Fibroblast of skin of scalp (primary cell): ENCODE measurements around the gene C7orf33. TPM values are rescaled to one million over a fixed set of nuclear protein-coding genes. Genes with fewer than 3 reads are reported as not detected.
A peak's percentile ranks its signal among the peaks of the same experiment; 100 is the strongest.
"Not testable (repeated sequence)": the region's sequence is repeated elsewhere in the genome, so short reads cannot be mapped to it uniquely, and the experiment has no call there.

Experiments
- DNase-seq: peaks from one replicate; pipeline ENCODE4 v3.0.0-alpha.2; 2013
- polyA plus RNA-seq, 2 experiments: library from polyadenylated mRNA; unstranded; fragments of 120-200 nt; gene quantifications; one replicate each; pipeline ENCODE4 v1.2.1, GENCODE V29; 2013; ENCODE audit not compliant: insufficient read length in 2 of 2

C7orf33 gene, protein sequence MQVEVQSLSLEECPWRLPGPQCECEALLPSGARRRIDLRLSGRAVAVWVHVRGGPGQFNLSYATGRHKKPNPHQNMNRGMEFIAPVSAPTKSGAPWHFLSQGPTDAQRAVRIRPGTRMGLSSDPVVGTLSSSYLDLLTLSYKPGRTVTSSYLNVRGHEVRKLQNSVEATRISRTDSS
- polyA plus RNA-seq (2013, experiment 1 of 2; ENCODE audit: insufficient read length), result not detected
- not detected for polyA plus RNA-seq (2013, experiment 2 of 2; ENCODE audit: insufficient read length)

DNA sequence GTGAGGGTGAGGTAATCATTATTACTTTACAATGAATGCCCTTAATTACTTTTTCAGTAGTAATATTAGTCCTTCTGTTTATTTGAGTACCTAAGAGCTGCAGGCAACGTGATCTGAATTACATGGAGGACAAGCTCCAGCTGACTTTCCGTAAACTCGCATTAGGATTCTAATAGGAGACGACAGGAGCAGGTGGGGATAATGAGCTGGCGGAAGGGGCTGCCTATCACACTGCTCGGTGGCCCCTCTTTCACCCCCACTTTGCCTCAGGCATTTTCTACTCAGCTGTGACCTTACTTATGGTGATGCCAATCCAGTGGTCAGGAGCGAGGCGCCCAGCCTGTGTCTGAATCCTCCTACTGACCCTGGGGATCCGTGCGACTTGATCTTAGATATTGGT is at the start of gene C7orf33:
TSS of gene C7orf33 (plus strand) at position 296 of the 400 bp plus-strand sequence. CDS start 160 bp downstream, outside the sequence.
- DNase-seq, result no peak

DNA sequence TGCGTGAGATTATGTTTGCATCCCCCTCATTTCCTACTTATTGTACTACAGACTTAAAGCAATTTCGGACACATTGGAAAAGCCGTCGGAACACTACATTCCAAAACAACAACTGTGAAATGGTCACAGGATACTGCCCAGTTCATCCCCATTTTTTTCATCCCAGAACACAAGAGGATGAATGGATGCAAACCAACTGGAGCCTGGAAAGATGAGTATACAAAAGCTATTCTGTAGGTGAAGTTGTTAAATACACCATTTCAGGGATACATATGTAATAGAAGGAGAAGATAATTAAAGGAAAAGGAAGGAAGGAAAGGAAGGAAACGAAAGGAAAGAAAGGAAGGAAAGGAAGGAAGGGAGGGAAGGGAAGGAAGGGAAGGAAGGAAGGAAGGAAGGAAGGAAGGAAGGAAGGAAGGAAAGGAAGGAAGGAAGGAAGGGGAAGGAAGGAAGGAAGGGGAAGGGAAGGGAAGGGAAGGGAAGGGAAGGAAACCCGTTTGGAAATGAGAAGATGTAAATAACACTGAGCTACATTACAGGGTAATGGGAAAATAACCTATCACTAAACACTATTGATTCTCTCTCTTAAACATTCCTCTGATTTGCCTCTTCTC is 48.6 kb upstream of the C7orf33 start:
- no peak for DNase-seq

DNA sequence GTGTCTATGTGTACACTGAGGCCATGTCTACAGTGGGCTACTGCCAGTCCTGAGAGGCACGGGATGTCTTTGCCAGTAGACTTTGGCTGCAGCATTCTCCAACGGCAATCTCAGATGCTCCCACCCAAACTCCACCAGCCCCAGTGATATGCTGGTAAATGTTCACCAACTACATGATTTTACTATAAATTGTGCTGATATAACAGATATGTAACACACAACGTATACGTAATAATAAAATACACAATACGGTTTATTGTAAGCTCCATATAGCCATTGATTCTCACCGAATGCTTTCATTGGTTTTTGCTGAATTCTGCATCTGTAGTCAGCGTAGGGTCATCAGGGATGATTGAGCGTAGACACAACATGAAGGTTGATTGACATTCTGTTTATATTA is 47.3 kb upstream of the C7orf33 start:
- DNase-seq, result no peak

DNA sequence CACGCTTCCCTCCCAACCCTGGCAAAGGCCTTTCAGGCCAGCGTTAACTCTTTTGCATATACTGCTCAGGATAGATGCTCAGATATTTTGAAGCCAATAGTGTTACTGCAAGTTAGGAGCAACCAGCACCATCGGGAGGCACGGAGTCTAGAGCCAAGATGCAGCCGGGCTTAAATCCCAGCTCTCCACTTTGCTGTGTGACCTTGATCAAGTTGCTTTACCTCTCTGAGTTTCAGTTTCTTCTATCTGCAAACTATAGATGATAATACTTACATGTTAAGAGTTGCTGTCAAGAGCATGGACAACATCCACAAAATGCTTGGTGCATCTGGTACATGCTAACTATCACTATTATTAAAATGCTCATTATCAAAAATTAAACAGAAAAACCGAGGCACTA is 45.4 kb upstream of the C7orf33 start:
- DNase-seq, result no peak

DNA sequence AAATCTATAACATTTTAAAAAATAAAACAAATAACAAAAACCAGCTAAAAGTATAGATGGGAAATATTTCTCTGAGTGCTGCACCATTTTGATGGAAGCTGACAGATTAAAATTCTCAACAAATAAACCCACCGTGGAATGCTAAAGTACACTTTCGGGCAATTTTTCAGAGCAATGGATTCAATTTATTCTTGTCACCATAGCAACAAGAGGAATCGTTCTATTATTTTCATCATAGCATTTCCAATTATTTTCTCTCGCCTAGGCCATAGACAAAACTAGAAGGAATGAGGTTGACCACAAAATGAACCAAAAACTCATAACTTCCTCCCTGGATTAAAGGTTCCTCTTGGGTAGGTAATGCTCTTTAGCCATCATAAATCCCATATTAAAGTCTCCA is 44.6 kb upstream of the C7orf33 start:
- DNase-seq, result no peak

DNA sequence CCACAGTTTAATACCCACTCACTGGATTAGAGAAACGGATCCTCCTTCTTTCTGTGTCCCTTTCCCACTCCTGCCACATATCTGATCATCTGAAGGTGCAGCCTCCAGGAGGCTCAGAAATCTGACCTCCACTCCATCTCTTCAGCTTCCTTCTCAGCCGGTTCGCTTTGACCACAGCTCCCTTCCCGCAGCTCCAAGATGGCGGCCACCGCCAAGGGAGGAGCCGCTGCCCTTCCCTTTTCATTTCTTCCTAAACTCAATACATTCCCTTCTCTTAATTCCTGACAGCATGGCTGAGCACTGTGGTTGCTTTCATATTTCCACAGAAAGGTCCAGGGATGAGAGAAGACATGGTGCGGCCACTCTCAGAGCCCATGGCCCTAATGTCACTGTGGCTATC is 43.7 kb upstream of the C7orf33 start:
- no peak for DNase-seq

DNA sequence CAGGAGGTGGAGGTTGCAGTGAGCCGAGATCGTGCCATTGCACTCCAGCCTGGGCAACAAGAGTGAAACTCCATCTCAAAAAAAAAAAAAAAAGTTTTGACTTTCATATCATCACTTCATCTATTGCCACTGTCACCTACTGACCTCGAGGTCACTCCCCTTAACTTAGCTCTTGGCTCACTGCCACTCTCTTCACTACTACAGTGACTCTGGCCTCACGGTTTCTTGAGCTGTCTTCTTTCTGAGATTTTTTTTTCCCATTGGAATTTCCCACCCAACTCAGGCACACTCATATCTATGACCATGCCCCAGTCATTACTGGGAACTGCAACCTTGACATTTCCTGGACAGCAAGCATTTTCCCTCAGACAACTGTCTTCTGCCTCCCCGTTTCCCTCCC is 42.6 kb upstream of the C7orf33 start:
- DNase-seq, result no peak

DNA sequence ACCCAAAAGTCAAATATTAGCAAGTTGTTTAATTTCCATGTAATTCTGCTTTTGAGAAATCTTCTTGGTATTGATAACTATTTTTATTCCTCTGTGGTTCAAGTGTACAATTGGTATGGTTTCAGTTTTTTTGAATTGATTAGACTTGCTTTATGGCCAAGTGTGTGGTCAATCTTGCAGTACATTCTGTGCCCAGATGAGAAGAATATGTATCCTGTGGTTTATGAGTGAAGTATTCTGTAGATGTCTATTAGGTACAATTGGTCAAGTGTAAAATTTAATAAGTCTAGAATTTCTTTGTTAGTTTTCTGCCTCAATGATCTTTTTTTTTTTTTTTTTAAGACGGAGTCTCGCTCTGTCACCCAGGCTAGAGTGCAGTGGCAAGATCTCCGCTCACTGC is 36.6 kb upstream of the C7orf33 start:
- no peak for DNase-seq

DNA sequence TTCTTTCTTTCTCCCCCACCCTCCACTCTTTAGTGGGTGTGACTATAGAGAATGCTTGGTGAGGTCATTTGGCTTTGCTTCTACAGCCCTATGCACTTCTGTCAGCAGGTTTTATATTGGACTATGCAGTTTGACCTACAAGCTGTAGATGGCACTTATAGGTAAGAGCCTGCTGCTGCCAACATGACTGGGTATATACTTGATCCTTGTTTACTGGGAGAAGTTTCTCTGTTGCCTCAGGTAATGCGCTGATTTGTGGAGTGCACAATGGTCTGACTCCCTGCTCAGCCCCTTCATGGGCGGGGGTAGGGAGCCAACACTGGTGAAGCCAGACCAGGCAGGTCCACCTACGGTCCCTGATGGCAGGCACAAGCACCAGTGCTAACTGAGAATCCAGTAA is 33.7 kb upstream of the C7orf33 start:
- no peak for DNase-seq

DNA sequence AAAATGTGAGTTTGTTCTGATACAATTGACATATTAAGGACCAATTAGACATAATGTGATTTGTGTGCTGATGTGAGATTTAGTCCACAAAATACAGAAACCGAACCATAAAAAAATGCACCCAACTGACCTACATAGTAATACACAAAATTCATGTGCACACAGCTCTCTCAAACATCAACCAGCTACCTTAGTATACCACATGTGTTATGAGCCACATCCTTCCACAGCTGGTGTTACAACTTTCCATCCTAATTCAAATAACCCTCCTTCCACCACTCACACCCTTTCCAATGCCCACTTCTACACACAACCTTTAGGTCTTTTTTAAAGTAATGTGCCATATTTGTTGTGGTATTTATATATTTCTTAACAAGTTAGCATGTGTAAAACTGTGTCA is 31.7 kb upstream of the C7orf33 start:
- DNase-seq, result no peak

DNA sequence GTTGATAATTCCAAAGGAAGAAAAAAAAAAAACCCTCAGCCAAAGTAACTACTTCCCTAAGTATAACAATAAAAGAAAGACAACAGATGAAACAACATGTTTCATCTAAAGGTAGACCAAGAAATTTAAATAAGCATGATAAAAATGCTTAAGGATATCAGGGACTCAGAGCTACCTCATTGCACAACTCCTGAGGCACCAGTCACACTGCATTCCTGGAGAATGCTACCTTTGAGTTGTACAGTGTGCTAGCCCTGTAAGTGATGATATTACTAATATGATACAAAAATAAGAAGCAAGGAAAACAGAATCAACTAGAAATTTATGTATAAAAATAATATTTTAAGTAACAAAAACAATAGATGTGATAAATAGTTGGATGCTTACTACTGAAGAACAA is 29.5 kb upstream of the C7orf33 start:
- no peak for DNase-seq

DNA sequence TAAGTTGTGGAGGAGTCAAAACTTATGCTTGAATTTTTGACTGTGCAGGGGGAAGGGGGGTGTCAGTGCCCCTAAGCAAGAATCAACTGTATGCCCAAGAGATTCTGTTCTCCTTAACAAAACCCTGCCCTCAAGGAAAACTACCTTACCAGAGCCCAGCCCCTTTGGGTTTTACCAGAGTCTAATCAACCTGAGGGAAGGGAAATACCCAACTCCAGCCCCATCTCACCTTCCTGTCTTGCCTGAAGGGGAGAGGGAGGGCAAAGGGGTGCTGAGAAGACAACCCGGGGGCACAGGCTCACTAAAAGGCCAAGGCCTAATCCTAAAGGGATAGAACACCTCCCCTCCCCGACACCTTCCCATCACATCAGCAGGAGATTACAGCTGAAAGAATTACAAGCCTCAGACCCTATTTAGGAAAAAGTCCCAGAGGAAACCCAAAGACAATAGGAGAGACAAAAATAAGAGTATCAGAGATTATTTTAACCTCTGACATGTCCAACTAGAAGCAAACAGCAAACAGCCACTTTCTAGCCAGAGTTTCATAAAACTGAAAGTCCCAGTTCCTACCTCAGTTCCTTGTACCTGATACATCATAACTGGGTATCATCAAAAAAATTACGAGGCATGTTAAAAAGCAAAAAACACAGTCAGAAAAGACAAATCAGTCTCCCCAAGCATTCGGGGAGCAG is 26.8 kb upstream of the C7orf33 start:
- DNase-seq, result no peak

DNA sequence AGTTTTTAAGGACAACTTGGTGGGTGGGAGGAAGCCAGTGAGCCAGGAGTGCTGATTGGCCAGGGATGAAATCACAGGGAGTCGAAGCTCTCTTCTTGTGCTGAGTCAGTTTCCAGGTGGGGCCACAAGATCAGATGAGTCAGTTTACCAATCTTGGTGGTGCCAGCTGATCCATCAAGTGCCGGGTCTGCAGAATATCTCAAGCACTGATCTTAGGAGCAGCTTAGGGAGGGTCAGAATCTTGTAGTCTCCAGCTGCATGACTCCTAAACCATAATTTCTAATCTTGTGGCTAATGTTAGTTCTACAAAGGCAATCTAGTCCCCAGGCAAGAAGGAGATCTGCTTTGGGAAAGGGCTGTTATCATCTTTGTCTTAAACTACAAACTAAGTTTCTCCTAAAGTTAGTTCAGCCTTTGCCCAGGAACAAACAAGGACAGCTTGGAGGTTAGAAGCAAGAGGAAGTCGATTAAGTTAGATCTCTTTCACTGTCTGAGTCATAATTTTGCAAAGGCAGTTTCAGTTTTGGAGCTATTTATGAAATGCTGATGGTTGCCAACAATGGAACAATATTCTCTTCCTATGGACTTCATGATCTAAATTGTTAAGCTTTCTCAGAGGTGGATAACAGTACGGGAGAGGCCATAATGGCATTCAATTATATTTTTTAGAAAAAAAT is 26.2 kb upstream of the C7orf33 start:
- DNase-seq, result peak; percentile 13

DNA sequence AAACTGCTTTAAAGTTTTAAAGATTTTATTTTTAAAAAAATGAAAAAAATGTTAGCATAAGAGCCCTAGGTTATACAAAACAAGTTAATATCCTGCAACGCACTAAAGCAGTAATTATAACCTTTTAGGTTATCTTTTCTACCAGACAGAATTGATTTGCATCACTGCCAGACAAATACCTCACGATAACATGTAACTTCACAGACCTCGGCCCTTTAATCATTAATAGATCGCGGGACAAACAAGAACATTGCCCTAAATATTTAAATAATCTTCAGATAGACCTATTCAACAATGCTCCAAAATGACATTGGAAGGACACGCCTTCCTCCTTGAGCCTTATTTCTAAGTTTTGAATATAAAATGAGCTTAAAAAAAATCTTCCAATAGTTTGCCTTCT is 23.8 kb upstream of the C7orf33 start:
- DNase-seq, result no peak

DNA sequence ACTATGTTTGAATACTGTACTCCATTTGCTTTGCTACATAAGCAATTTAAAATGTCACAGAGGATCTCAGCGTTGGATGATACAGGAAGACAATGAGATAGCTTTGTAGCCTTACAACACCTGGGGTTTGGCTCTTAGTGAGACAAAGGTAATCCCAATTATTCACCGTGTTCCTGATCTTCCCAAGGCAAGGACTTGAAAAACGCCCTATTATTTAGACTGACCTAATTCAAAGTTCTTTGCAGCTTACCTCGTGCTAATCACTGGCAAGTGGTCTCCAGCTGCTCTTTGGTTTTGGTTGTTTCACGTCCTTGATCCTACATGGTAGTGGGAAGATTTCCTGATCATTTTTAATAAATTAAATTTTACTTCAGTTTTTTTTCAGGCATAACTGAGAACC is 23.0 kb upstream of the C7orf33 start:
- no peak for DNase-seq

DNA sequence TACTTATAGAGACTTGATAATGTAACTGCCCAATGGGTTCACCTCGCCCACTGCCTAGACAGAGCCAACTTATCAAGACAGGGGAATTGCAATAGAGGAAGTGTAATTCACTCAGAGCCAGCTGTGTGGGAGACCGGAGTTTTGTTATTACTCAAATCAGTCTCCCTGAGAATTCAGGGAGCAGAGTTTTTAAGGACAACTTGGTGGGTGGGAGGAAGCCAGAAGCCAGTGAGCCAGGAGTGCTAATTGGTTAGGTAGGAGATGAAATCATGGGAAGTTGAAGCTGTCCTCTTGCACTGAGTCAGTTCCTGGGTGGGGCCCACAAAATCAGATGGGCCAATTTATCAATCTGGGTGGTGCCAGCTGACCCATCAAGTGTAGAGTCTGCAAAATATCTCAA is 20.1 kb upstream of the C7orf33 start:
- DNase-seq, result no peak

DNA sequence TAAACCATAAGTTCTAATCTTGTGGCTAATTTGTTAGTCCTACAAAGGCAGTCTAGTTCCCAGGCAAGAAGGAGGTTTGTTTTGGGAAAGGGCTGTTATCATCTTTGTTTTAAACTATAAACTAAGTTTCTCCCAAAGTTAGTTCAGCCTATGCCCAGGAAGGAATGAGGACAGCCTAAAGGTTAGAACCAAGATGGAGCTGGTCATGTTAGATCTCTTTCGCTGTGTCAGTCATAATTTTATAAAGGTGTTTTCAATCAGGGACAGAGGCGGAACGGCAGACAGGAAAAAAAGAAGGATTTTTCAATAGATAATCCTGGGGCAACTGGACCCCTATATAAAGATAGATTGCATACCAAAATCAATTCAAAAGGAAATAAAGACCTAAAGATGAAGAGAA is 19.6 kb upstream of the C7orf33 start:
- not testable (repeated sequence) for DNase-seq

DNA sequence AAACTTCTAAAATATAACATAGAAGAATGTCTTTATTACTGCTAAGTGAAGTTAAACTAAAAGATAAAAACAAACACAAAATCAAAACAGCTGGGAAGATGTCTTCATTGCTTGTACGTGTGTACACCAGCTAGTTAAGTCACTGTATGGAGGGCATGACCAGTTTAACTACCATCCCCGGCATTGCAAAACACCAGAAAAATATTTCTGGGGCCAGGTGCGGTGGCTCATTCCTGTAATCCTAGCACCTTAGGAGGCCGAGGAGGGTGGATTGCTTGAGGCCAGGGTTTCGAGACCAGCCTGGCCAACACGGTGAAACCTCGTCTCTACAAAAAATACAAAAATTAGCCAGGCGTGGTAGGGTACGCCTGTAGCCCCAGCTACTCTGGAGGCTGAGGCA is 19.2 kb upstream of the C7orf33 start:
- no peak for DNase-seq

DNA sequence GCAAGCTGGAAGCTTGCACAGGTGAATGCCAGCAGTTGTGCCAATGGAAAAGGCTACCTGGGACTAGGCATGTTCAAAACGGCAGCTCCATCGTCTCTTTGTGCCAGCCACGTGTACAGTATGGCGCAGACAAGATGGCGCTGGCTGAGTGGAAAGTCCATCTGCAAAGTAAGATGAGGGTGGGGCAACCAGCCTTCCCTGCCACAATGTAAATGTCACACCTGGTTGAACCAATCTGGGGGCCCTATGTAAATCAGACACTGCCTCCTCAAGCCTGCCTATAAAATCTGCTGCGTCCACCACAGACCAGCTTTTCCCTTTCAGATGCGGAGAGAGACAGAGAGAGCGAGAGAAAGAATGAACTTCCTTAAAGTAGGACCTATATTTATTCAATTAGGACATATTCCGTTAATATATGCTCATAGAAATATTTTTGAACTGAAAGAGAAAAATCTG is 18.5 kb upstream of the C7orf33 start:
- no peak for DNase-seq

DNA sequence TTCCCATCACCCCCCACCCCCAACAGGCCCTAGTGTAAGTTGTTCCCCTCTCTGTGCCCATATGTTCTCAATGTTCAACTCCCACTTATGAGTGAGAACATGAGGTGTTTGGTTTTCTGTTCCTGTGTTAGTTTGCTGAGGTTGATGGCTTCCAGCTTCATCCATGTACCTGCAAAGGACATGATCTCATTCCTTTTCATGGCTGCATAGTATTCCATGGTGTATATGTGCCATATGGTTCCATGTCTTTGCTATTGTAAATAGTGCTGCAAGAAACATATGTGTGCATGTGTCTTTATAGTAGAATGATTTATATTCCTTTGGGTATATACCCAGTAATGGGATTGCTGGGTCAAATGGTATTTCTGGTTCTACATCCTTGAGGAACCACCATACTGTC is 17.0 kb upstream of the C7orf33 start:
- DNase-seq, result not testable (repeated sequence)

DNA sequence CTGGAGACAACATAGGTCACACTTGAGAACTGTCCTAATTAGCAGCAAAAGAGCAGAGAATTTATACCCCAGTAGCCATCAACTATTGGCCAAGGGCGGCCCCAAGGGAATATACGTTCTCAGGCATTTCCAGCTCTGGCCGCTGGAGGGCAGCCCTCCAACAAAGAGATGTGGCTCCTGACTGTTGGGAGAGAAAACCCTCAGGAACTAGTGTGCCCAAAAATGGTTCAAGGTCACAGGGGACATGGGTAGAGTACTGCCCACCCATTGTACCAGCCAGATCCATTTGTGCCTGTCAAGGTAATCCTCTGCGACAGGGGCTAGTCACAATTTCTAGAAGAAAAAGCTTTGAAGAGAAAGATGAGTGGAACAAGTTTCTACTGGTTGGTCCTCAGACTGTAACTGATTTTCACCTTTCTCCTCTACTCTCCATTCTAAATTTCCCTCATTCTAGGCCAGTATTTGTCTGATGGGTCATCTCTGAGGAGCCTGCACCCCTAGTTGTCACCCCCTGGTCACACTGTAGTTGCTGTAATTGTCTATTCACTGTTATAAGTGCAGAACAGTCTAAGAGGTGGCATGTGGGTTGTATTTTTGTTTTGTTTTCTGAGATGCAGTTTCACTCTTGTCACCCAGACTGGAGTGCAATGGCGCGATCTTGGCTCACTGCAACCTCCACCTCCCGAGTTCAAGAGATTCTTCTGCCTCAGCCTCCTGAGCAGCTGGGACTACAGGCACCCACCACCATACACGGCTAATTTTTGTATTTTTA is 14.7 kb upstream of the C7orf33 start:
- peak; percentile 70 for DNase-seq

DNA sequence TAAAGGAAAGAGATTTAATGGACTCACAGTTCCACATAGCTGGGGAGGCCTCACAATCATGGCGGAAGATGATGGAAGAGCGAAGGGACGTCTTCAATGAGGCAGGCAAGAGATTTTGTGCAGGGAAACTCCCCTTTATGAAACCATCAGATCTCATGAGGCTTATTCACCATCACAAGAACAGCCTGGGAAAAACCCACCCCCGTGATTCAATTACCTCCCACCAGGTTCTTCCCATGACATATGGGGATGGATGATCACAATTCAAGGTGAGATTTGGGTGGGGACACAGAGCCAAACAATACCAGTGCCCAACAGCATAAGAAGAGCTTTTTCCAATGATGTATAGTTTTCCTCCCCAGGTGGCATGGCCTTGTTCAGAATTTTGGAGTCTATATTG is 11.2 kb upstream of the C7orf33 start:
- DNase-seq, result no peak

DNA sequence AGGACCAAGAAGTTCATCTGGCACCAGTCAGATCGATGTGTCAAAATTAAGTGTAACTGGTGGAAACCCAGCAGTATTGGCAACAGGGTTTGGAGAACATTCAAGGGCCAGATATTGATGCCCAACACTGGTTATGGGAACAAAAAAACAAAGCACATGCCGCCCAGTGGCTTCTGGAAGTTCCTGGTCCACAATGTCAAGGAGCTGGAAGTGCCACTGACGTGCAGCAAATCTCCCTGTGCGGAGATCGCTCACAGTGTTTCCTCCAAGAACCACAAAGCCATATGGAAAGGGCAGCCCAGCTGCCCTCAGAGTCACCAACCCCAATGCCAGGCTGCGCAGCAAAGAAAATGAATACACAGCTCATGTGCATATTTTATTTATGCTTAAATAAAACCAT is 10.1 kb upstream of the C7orf33 start:
- no peak for DNase-seq
